Hematopoietic multipotent progenitor cell treated with erythropoietin and hydrocortisone succinate and interleukin-3 and kit ligand, for 4 days (in vitro differentiated cells): ENCODE results near the gene RAC2.
"Not testable (repeated sequence)": the region's sequence is repeated elsewhere in the genome, so short reads cannot be mapped to it uniquely, and the experiment has no call there.

Source experiments
- DNase-seq: peaks from one replicate; pipeline ENCODE4 v3.0.0-alpha.2; 2015

RAC2 gene

GRCh38 chr22:37233371-37233750 is 10.7 kb downstream of the RAC2 start:
- DNase-seq = not testable (repeated sequence)

GRCh38 chr22:37232140-37232998 is 11.7 kb downstream of the RAC2 start:
- DNase-seq = no peak

- no peak for DNase-seq
Measured at GRCh38 chr22:37231406-37232139, 12.5 kb downstream of the RAC2 start.

GRCh38 chr22:37230673-37231405 is 13.2 kb downstream of the RAC2 start:
- DNase-seq = no peak

GRCh38 chr22:37229805-37230672 is 14.0 kb downstream of the RAC2 start:
- peak; percentile 97 for DNase-seq

- no peak for DNase-seq
Measured at GRCh38 chr22:37229012-37229804, 14.9 kb downstream of the RAC2 start.

- peak; percentile 85 for DNase-seq
Measured at GRCh38 chr22:37228106-37229011, 15.7 kb downstream of the RAC2 start.

- DNase-seq = no peak
Measured at GRCh38 chr22:37226514-37226913, 17.6 kb downstream of the RAC2 start.

GRCh38 chr22:37226087-37226486 is 18.0 kb downstream of the RAC2 start:
- no peak for DNase-seq

- peak; percentile 59 for DNase-seq
Measured at GRCh38 chr22:37225481-37225880, 18.6 kb downstream of the RAC2 start.

- no peak for DNase-seq
Measured at GRCh38 chr22:37224757-37225420, 19.2 kb downstream of the RAC2 start.

GRCh38 chr22:37223965-37224551 is 20.0 kb downstream of the RAC2 start:
- no peak for DNase-seq

- DNase-seq = peak; percentile 52
Measured at GRCh38 chr22:37222440-37222971, 21.6 kb downstream of the RAC2 start.

- no peak for DNase-seq
Measured at GRCh38 chr22:37221424-37222333, 22.4 kb downstream of the RAC2 start.

GRCh38 chr22:37220543-37220981 is 23.5 kb downstream of the RAC2 start:
- DNase-seq = no peak

GRCh38 chr22:37219533-37219932 is 24.5 kb downstream of the RAC2 start:
- DNase-seq = no peak

- DNase-seq = peak; percentile 41
Measured at GRCh38 chr22:37218771-37219411, 25.2 kb downstream of the RAC2 start.

GRCh38 chr22:37218399-37218770 is 25.7 kb downstream of the RAC2 start:
- no peak for DNase-seq
